NOMO-1 treated with DMSO at 0.1 percent for 48 hours (cell line): ENCODE results near the gene IKZF1.
A peak's percentile ranks its signal among the peaks of the same experiment; 100 is the strongest.

Experiments used
- DNase-seq: peaks from one replicate; lab custom pipeline; 2025; ENCODE audit not compliant: unreplicated experiment; lab: John Stamatoyannopoulos, UW

IKZF1 gene

DNA sequence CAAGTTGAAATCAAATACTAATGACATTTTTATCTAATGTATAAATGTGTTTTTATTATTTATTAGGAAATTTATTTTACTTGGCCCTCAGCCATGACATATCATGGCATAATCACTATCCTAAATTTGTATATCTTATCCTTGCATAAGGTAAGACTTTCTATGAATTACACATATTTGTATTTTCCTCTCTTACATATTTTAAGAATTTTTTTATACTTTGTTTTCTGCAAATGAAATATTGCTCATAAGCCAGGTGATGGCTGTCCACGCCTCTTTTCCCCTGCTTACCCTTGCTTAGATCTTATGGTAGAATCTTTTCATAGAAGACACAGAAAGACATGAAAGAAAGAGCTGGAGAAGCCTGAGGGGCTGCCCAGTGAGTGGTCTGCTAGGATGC, 48.2 kb downstream of the IKZF1 start:
- no peak for DNase-seq

GRCh38 chr7:50353201-50353600, 48.7 kb downstream of the IKZF1 start:
- DNase-seq, result no peak

GRCh38 chr7:50353894-50354595, 49.5 kb downstream of the IKZF1 start:
- no peak for DNase-seq

DNA sequence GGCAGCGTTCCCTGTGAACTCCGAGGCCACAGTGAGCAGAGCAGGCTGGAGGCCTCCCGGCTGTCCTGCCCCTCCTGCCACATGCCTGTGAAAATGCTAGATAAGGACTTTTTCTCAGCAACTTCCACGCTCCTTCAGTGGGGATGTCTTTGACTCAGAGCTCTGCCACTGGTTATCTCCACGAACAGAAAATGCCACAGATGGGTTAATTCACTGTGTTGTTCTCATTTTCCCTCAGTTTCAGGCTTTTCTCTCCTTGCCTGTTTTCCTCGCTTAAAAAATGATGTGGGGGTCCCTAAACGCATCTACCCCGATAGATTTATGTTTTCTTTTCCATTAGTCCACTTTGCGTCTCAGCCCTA, 51.3 kb downstream of the IKZF1 start:
- DNase-seq, result no peak

- DNase-seq, result peak; percentile 100
Observed at GRCh38 chr7:50356212-50356944, 51.9 kb downstream of the IKZF1 start.

DNA sequence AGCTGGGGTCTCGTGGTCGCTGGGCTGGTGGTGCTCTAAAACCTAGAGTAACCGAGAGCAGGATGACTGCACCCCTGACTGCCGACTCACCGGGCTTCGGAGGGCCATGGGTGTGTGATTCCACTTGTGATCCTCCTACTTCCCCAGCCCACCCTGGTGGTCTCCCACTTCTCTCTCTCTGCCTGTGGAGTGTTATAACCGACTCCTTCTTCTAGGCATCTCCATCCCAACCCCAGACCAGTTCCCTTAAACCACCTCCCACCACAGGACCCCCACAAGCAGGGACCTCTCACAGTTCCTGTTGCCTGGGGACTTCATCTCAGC, 52.4 kb downstream of the IKZF1 start:
- no peak for DNase-seq

- no peak for DNase-seq
Observed at GRCh38 chr7:50357426-50357825, 52.9 kb downstream of the IKZF1 start.

DNA sequence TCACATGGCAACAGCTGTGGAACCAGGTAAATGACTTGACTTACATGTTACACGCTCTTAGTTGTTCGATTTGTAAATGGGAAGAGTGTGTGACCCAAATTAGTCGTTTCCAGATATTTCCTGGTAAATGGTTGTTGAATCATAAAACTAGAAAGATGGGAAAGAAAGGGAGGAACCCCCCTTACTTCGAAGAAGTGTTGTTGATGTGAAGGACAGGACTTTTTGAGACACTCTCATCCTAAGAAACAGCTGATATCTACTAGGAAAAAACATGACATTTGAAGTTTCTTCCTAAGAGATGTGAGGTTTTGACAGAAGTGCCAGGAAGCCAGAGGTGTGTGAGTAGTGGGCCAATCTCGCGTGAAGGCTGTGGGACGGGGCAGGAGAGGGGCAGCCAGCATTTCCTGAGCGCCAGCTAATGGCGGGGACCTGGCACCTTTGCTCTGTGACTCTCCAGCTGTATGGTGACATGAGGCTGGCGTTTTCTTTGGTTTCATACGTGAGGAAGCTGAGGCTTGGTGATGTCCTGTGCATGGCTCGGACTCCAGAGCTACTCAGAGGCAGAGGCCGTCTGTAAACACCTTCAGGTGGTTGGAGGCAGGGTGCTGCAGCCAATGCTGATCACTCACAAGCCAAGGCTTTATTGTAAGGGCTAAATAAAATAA, 53.7 kb downstream of the IKZF1 start:
- DNase-seq, result no peak

- no peak for DNase-seq
Observed at GRCh38 chr7:50358779-50359178, 54.3 kb downstream of the IKZF1 start.

- no peak for DNase-seq
Observed at GRCh38 chr7:50359258-50359994, 54.9 kb downstream of the IKZF1 start.

DNA sequence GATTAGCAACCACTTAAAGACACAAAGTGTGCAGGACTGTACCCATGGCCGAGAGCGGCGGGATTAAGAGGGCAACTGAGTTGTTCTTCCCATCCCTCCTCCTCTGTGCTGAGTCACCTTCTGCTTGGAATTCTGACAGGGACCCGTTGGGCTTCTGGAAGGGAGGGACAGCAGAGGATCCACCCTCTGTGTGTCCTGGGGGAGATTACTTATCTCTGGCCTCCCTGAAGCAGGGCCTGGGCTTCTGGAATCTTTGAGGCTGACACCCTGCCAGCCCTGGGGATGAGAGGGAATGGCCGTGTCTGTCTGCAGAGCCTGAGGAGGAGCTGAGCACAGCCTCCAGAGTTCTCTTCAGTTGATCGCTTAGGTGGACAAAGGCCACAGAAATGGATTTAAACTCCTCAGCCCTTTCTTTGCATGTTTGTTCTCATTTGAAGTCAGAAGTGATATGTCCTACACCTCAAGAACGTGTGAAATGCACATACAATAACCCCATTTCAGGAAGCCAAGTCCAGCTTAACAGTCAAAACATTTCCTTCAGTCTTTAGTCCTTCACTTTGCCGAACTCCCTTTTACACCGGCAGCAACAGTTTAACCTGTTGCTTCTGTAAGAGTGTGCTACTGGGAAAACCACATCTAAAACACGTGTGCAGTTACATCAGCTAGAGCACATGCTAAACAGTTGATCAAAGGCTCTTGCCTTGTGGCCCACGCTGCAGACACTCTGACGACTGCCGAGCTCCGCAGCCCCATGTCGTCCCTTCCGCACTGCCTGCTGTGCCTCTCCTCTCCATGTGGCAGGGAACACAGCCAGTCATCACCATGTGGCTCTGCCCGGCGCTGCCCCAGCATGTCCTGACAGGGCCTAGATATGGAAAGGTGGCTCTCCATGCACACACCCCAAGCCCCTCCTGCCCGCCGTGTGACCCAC, 55.7 kb downstream of the IKZF1 start:
- no peak for DNase-seq

GRCh38 chr7:50362142-50362541, 57.6 kb downstream of the IKZF1 start:
- no peak for DNase-seq

GRCh38 chr7:50362712-50363282, 58.3 kb downstream of the IKZF1 start:
- no peak for DNase-seq

GRCh38 chr7:50363327-50364060, 59.0 kb downstream of the IKZF1 start:
- no peak for DNase-seq

DNA sequence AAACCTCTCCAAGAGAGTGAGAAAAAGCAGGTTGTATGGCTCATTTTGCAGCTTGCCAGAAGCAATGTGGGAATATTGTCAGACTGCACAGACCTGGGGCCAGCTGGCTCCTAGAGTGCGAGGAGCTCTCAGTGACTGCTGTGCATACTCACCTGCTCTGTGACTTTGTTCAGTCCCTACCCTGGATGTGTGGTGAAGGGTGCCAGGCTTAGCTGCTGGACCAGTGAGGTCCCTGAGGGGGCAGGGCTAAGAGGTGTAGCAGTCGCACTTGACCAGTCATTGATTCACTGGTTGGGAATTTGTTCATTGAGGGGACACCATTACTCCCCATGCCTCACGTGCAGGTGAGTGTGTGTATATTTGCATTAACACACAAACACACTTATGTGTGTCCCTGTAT, 60.1 kb downstream of the IKZF1 start:
- no peak for DNase-seq

GRCh38 chr7:50366311-50366710, 61.8 kb downstream of the IKZF1 start:
- no peak for DNase-seq

GRCh38 chr7:50367100-50367499, 62.6 kb downstream of the IKZF1 start:
- DNase-seq, result no peak

- no peak for DNase-seq
Observed at GRCh38 chr7:50367570-50367969, 63.1 kb downstream of the IKZF1 start.

GRCh38 chr7:50368366-50368765, 63.9 kb downstream of the IKZF1 start:
- no peak for DNase-seq
